Epidermal melanocyte (primary cell): ENCODE data around the gene BCL2L12.
A peak's percentile ranks its signal among the peaks of the same experiment; 100 is the strongest.

Experiments used
- DNase-seq: peaks from one replicate; pipeline ENCODE4 v3.0.0; 2011; ENCODE audit warnings: low spot score; ENCODE audit not compliant: insufficient read length

The BCL2L12 gene

GRCh38 chr19:49664171-49665035, 1.3 kb upstream of the BCL2L12 start:
- peak; percentile 97 for DNase-seq

GRCh38 chr19:49665036-49665350, 740 bp upstream of the BCL2L12 start:
- DNase-seq = no peak

GRCh38 chr19:49666120-49666444, 349 bp downstream of the BCL2L12 start:
- DNase-seq = no peak

- no peak for DNase-seq
Measured at GRCh38 chr19:49667473-49667872, 1.7 kb downstream of the BCL2L12 start.

GRCh38 chr19:49669516-49669915, 3.8 kb downstream of the BCL2L12 start:
- DNase-seq = no peak

DNA sequence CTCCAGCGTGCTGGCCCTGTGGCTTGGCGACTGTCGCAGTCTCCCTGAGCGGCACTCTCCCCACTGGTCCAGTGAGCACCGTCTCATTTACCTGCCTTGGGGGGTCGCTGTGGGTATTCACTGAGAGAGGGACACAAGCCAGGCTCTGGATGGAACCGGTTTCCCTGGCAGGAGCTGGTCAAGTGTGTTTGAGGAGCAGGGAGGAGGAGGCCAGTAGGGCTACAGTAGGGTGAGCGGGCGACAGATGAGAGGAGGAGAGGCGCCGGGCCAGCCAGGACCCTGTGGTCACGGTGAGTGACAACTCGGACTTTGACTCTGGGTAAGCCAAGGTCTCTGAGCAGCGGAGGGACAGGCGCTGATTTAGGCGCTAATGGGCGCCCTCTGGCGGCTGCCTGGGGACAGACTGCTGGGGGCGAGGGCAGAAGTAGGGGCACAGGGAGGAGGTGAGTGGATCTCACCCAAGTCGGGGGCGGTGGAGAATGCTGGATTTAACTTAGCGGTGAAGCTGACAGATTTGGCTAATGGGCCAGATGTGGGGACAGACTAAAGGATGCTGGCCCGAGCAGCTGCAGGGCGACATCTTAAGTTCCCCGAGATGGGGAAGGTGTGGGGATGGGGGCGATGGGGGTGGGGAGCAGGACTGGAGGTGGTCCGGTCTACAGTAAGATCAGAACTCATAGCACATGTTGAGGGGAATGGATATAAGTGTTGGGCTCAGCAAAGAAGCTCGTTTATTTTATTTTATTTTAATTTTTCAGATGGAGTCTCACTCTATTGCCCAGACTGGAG, 6.6 kb downstream of the BCL2L12 start:
- peak; percentile 92 for DNase-seq

DNA sequence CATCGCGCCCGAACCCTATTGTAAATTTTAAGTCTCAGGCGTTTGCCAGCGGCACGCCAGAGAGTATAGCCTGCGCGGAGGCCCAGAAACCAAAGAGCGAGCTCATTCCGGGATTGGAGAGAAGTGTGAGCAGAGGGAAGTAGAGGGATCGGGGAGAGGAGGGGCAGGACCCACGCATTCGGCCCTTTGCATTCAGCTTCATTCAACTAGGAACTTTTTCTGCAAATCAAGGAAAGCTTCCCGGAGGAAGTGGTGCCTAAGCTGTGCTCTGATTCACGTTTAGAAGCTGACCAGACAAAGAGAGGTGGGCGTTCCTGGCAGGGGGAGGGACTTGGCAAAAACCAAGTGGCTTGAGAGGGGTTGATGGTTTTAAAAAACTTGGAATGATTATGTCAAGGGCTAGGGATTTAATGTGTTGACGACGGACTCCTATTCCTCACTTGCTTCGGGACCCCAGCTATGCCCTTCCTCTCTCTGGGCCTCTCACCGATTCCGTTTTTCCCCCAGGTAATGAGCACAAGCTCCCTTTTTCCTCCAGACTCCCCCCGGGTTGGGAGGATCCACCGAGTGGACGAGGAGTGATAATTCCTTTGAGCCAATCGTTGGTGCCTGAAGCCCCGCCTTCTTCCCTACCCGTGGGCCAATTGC, 10.5 kb downstream of the BCL2L12 start:
- DNase-seq = peak; percentile 93

DNA sequence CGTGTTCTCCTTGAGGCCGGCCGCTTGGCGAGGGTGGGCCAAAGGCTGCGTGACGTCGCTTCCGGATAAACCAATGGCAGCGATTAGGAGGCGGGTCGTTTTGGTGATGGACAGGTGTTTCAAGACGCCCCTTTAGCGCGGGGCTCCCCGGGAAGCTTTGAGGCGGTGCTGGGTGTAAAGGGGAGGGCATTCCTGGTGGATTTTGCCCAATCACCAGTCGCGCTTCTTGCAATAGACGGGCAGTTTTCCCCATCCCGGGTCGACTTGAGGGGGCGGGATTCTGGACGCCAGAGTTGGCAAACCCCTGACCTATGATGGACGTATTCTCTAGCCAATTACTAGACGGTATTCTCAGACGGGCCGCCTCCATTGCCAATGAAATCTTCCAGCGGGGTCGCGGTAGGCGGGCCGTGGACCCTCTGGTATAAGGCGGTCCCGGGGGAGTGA, 11.1 kb downstream of the BCL2L12 start:
- DNase-seq = peak; percentile 99

DNA sequence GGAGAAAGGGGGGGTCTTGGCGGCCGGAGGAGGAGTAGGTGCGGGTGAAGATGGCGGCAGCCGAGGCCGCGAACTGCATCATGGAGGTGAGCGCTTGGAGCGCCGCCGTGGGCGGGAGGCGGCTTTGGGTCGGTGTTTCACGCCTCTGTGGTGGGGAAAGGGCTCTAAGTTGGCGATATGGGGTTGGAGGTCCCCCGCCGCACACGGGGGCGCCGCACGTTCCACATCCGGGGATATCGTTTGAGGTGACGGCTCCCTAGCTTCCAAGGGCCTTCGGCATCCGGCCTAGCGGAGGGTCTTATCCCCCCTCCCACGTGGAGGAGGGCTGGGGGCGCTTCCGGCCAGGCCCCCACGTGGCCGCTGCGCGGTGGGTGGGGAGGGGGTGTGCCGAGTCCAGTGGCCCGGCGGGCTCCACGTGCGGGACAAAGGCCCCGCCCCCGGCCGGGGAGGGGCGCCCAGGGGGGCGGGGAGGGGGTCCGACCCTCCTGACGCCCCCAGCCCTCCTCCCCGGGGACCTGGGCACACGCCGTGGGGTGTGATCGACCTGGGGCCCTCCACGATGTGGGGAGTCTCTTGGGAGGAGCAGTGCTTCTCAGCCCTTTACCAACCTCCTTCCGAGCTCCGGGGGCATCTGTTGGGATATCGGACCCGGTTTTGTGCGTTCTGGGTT, 11.6 kb downstream of the BCL2L12 start, which contains the start of gene PRMT1:
Gene PRMT1, plus strand, starts transcription at position 41 of the 670 bp plus-strand sequence. Its CDS starts 10 bp downstream, at position 51.
- DNase-seq = no peak

GRCh38 chr19:49677901-49678674, 12.4 kb downstream of the BCL2L12 start:
- no peak for DNase-seq

DNA sequence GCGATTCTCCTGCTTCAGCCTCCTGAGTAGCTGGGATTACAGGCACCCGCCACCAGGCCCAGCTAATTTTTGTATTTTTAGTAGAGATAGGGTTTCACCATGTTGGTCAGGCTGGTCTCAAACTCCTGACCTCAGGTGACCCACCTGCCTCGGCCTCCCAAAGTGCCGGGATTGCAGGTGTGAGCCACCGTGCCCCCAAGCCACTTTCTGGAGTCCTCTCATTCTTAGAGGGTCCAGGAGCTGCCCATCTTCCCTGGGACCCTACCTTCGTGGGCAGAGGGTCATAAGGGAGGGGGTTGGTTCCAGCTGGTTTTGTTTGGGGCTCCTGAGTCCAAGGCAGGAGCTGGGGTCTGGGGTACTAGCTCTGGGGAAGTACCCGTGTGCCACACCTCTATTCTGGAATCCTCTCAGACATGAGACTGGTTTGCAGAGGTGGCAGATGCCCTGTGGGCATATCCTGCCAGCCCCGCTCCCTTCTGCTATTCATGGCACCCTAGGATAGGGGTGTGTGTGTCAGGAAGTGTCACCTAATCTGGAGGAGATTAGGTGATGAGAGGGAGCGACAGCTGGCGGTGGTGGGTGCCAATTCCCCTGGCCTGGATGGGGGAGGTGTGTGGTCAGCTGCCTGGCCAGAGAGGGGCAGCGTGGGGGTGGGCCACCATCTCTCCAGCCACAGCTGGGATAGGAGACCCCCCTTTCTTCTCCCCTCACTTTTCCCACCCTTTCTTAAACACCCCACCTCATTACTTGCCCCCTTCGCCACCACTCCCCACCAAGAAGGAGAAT, 13.4 kb downstream of the BCL2L12 start:
- no peak for DNase-seq

DNA sequence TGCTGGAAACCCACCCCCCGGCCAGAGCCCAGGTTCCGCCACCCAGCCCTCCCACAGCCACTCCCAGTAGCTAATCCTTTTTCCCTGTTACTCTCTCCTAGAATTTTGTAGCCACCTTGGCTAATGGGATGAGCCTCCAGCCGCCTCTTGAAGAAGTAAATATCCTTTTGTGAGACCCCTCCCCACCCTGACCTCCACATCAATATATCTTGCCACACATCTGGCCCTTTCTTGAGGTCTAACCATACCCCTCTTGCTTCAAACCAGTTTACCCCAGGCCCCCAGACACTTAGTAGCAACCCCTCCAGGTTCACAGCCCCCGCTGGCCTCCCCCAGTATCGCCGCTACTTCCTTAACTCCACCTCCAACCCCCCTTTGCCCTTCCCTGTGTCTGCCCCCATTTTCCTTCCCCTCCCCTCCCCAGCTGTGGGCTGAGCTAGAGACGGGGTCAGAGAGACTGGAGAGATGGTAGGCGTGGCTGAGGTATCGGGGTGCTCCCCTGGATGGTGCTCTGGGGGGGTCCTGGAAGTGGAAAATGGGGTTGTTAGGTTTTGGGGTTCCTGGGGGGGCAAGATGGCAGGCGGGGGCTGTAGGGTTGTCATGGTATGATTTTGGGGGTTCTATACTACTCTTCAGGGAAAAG, 14.2 kb downstream of the BCL2L12 start:
- DNase-seq = no peak

- peak; percentile 97 for DNase-seq
Measured at GRCh38 chr19:49680421-49681351, 15.0 kb downstream of the BCL2L12 start.

DNA sequence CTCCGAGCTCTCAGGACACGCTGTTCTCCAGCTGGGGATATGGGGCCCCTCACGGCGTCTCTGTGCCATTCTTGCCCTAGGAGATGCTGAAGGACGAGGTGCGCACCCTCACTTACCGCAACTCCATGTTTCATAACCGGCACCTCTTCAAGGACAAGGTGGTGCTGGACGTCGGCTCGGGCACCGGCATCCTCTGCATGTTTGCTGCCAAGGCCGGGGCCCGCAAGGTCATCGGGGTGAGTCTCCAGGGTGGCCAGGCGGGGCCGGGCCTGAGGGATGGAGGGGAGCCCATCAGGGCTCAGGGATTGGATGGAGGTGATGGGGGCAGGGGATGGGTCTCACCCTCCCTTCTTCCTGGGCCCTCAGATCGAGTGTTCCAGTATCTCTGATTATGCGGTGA, 16.1 kb downstream of the BCL2L12 start:
- no peak for DNase-seq

GRCh38 chr19:49682274-49682673, 16.5 kb downstream of the BCL2L12 start:
- no peak for DNase-seq

DNA sequence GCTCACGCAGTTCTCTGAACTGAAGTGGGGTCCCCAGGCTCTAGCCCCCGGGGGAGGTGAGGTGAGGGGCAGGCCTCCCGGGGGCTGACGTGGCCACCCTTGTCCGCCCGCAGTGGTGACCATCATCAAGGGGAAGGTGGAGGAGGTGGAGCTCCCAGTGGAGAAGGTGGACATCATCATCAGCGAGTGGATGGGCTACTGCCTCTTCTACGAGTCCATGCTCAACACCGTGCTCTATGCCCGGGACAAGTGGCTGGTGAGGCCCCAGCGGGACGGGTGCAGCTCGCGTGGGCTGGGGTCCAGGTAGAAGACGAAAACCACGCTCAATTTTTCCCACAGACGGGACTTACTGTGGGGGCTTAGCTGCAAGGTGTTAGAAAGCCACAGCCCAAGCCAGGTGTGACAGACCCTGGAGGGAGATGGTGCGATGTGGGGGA, 18.1 kb downstream of the BCL2L12 start:
- DNase-seq = no peak

- DNase-seq = no peak
Measured at GRCh38 chr19:49684251-49684982, 18.7 kb downstream of the BCL2L12 start.
